GM12878 (cell line): ENCODE data around the gene NPR3. TPM values are rescaled to one million over a fixed set of nuclear protein-coding genes. Genes with fewer than 3 reads are reported as not detected.

Source experiments
- ATAC-seq: fragments of 200-7000 bp; cut with Tn5 transposase; 3 replicates; pipeline ENCODE4 v1.9.1; 2020; ENCODE audit warnings: mild to moderate bottlenecking, moderate library complexity
- BruUV-seq: library from RNA; stranded (reverse); fragments of 400-500 nt; replicated peaks from 2 replicates; lab custom pipeline; 2021; lab: Mats Ljungman, UMichigan
- CTCF ChIA-PET: fragments of 300-600 bp; sonication (Branson Sonifier 250); formaldehyde crosslinking; extraction: SDS; loops from one replicate; lab custom pipeline; 2021; ENCODE audit warnings: inconsistent platforms; lab: Yijun Ruan, JAX
- POLR2A ChIA-PET: fragments of 350-600 bp; formaldehyde crosslinking; extraction: SDS; loops from one replicate; lab custom pipeline; 2021; ENCODE audit warnings: inconsistent platforms; lab: Charles Lee
- RAD21 ChIA-PET: fragments of 300-600 bp; sonication (Branson Sonifier 250); formaldehyde crosslinking; loops from one replicate; lab custom pipeline; 2023; ENCODE audit warnings: antibody characterized with exemption; ENCODE audit not compliant: unreplicated experiment; lab: Charles Lee
- SMC1A ChIA-PET: fragments of 300-600 bp; sonication (Branson Sonifier 250); formaldehyde crosslinking; loops from one replicate; lab custom pipeline; 2023; ENCODE audit not compliant: unreplicated experiment, uncharacterized antibody; lab: Charles Lee
- DNase-seq: peaks from one replicate; pipeline ENCODE4 v3.0.0-alpha.2; 2011; ENCODE audit warnings: low read depth, low spot score
- FAIRE-seq: peaks from 3 replicates; lab custom pipeline; 2011; peaks lifted over from hg19 to GRCh38; lab: Jason Lieb, UNC
- H2AFZ ChIP-seq: 2 replicates; pipeline ENCODE4 v1.6.0; 2011; ENCODE audit warnings: low read depth, low read length, control low read depth; ENCODE audit not compliant: control insufficient read depth
- H3K27ac ChIP-seq: 2 replicates; pipeline ENCODE4 v1.5.1; 2011; ENCODE audit warnings: control low read depth; ENCODE audit not compliant: control insufficient read depth, insufficient read depth
- H3K27me3 ChIP-seq, 2 experiments: replicated peaks in 1 of 2; 2 replicates each; pipeline versions ENCODE4 v1.6.0 to v1.6.1; 2011; ENCODE audit warnings: low read length in 1 of 2; ENCODE audit not compliant: control insufficient read depth in 2 of 2, insufficient read depth in 2 of 2
- H3K36me3 ChIP-seq, 2 experiments: 2 replicates each; pipeline ENCODE4 v1.5.1; 2011; ENCODE audit warnings: low read length in 1 of 2; ENCODE audit not compliant: control insufficient read depth in 2 of 2, insufficient read depth in 2 of 2
- H3K4me1 ChIP-seq: 2 replicates; pipeline ENCODE4 v1.6.1; 2011; ENCODE audit warnings: mild to moderate bottlenecking, low read length, moderate library complexity, mixed read lengths; ENCODE audit not compliant: control insufficient read depth, insufficient read depth
- H3K4me2 ChIP-seq: 2 replicates; pipeline ENCODE4 v1.6.0; 2011; ENCODE audit warnings: control low read depth; ENCODE audit not compliant: control insufficient read depth, insufficient read depth
- H3K4me3 ChIP-seq: fragments of 200-600 bp; sonication (generic); 2 replicates; pipeline ENCODE4 v1.5.1; 2016
- H3K79me2 ChIP-seq: 2 replicates; pipeline ENCODE4 v1.6.0; 2011; ENCODE audit warnings: low read length; ENCODE audit not compliant: control insufficient read depth, insufficient read depth
- H3K9ac ChIP-seq: 2 replicates; pipeline ENCODE4 v1.8.0; 2011; ENCODE audit warnings: low read length, control low read depth, mixed read lengths; ENCODE audit not compliant: control insufficient read depth, insufficient read depth
- H3K9me3 ChIP-seq: replicated peaks from 3 replicates; pipeline ENCODE4 v1.5.1; 2011; ENCODE audit warnings: mild to moderate bottlenecking, low read length; ENCODE audit not compliant: control insufficient read depth, insufficient read depth
- H4K20me1 ChIP-seq: 2 replicates; pipeline ENCODE4 v1.6.0; 2011; ENCODE audit not compliant: control insufficient read depth, insufficient read depth
- BACH1 ChIP-seq: fragments of 450-650 bp; IDR thresholded peaks from 2 replicates; pipeline ENCODE4 v1.6.1; 2017; ENCODE audit warnings: mild to moderate bottlenecking, borderline replicate concordance
- CBX5 ChIP-seq: sonication (generic); IDR thresholded peaks from 2 replicates; pipeline ENCODE4 v1.6.1; 2016; ENCODE audit warnings: low read depth, moderate library complexity, mild to moderate bottlenecking, inconsistent platforms
- HDGF ChIP-seq: fragments of 450-650 bp; IDR thresholded peaks from 2 replicates; pipeline ENCODE4 v1.6.1; 2016; ENCODE audit warnings: antibody characterized with exemption
- MEF2B ChIP-seq: fragments of 450-650 bp; IDR thresholded peaks from 2 replicates; pipeline ENCODE4 v1.6.1; 2018; ENCODE audit warnings: mild to moderate bottlenecking, moderate library complexity; ENCODE audit not compliant: partially characterized antibody, poor library complexity, severe bottlenecking
- PAX8 ChIP-seq: fragments of 450-650 bp; IDR thresholded peaks from 2 replicates; pipeline ENCODE4 v1.6.1; 2017; ENCODE audit warnings: mild to moderate bottlenecking, moderate library complexity
- PML ChIP-seq: IDR thresholded peaks from 2 replicates; pipeline ENCODE4 v1.6.1; 2012; ENCODE audit warnings: low read length, inconsistent platforms
- PRDM15 ChIP-seq: fragments of 450-650 bp; formaldehyde crosslinking; IDR thresholded peaks from 2 replicates; pipeline ENCODE4 v1.4.0; 2020; ENCODE audit warnings: mild to moderate bottlenecking, moderate library complexity
- RAD51 ChIP-seq: fragments of 450-650 bp; IDR thresholded peaks from 2 replicates; pipeline ENCODE4 v1.6.1; 2016; ENCODE audit warnings: moderate library complexity, mild to moderate bottlenecking, inconsistent platforms
- SIN3A ChIP-seq: IDR thresholded peaks from 2 replicates; pipeline ENCODE4 v1.6.1; 2012; ENCODE audit warnings: low read depth, low read length, improper control_type of control experiment
- SMAD5 ChIP-seq: IDR thresholded peaks from 2 replicates; pipeline ENCODE4 v1.6.1; 2016; ENCODE audit warnings: antibody characterized with exemption, low read depth
- SMARCA5 ChIP-seq: fragments of 450-650 bp; IDR thresholded peaks from 2 replicates; pipeline ENCODE4 v1.6.1; 2017; ENCODE audit warnings: mild to moderate bottlenecking
- USF2 ChIP-seq: IDR thresholded peaks from 2 replicates; pipeline ENCODE4 v1.6.1; 2011; ENCODE audit warnings: low read depth, low read length, improper control_type of control experiment, borderline replicate concordance
- ZNF24 ChIP-seq: fragments of 450-650 bp; IDR thresholded peaks from 2 replicates; pipeline ENCODE4 v1.6.1; 2017; ENCODE audit warnings: antibody characterized with exemption, mild to moderate bottlenecking
- ZNF622 ChIP-seq: fragments of 450-650 bp; IDR thresholded peaks from 2 replicates; pipeline ENCODE4 v1.6.1; 2017; ENCODE audit warnings: mild to moderate bottlenecking, inconsistent platforms
- WGBS: methylation state at CpG from one replicate; pipeline ENCODE4 v1.1.6; 2016; ENCODE audit warnings: low lambda C conversion rate; ENCODE audit not compliant: insufficient replicate concordance, insufficient coverage; ENCODE audit errors: missing lambda C conversion rate; 5-methylcytosine and 5-hydroxymethylcytosine counted together
- in situ Hi-C: fragments of 300-500 bp; cut with MboI; formaldehyde crosslinking; loops from 9 replicates; pipeline ENCODE4 v1.14.3; 2018; ENCODE audit warnings: mixed read lengths
- intact Hi-C: fragments of 100-400 bp; cut with micrococcal nuclease; formaldehyde crosslinking; loops from one replicate; pipeline ENCODE4 v1.14.2; 2022; ENCODE audit not compliant: unreplicated experiment
- polyA plus RNA-seq, 11 experiments: library from polyadenylated mRNA; depleted of rRNA in 4 of 11; unstranded in 6 of 11; stranded (reverse) in 5 of 11; fragments of >200 nt; fragmentation: Nextera tagmentation in 4 of 11; fragmentation: Illumina TruSeq in 1 of 11; extraction: Ambion mirVana in 4 of 11; extraction: Trizol in 1 of 11; gene quantifications; 1 replicate in 1 of 11; 2 replicates in 10 of 11; pipeline versions ENCODE4 v1.2.1 to v1.2.3, GENCODE V29; 2011 to 2016; ENCODE audit warnings: inconsistent platforms in 2 of 11, missing spikeins in 2 of 11, low read depth in 1 of 11
- total RNA-seq, 4 experiments: library from RNA; depleted of rRNA in 3 of 4; stranded (reverse); fragments of >200 nt in 3 of 4; fragmentation: Illumina TruSeq in 1 of 4; extraction: Trizol in 1 of 4; gene quantifications; 2 replicates each; pipeline versions ENCODE4 v1.2.1 to v1.2.3, GENCODE V29; 2013 to 2021
- TF ChIP-seq, protein P1 (sequence below): fragments of 450-650 bp; conservative IDR thresholded peaks from 2 replicates; pipeline ENCODE4 v1.6.1; 2017; ENCODE audit warnings: mild to moderate bottlenecking, moderate library complexity
- TF ChIP-seq, protein P2 (sequence below): fragments of 450-650 bp; IDR thresholded peaks from 2 replicates; pipeline ENCODE4 v1.6.1; 2017; ENCODE audit warnings: mild to moderate bottlenecking, moderate library complexity

The NPR3 gene
- total and polyA plus RNA-seq, 10 of the 15 experiments (the other 5 are each of a cell fraction or from before 2014, with no cell fraction given) = 0.01 to 0.37 (median 0.14) TPM; not detected in 7

GRCh38 chr5:32834251-32834650, 123.1 kb downstream of the NPR3 start:
- CTCF ChIA-PET = no interaction called here
- TF ChIP-seq HDGF (no peak), PML (no peak), MEF2B (no peak), PRDM15 (no peak), CBX5 (no peak), SIN3A (no peak), ZNF24 (no peak), ZNF622 (no peak), SMARCA5 (no peak), RAD51 (no peak), USF2 (no peak), PAX8 (no peak), BACH1 (no peak), SMAD5 (no peak)
- TF ChIP-seq, protein P1, sequence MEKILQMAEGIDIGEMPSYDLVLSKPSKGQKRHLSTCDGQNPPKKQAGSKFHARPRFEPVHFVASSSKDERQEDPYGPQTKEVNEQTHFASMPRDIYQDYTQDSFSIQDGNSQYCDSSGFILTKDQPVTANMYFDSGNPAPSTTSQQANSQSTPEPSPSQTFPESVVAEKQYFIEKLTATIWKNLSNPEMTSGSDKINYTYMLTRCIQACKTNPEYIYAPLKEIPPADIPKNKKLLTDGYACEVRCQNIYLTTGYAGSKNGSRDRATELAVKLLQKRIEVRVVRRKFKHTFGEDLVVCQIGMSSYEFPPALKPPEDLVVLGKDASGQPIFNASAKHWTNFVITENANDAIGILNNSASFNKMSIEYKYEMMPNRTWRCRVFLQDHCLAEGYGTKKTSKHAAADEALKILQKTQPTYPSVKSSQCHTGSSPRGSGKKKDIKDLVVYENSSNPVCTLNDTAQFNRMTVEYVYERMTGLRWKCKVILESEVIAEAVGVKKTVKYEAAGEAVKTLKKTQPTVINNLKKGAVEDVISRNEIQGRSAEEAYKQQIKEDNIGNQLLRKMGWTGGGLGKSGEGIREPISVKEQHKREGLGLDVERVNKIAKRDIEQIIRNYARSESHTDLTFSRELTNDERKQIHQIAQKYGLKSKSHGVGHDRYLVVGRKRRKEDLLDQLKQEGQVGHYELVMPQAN = no peak
- TF ChIP-seq, protein P2, sequence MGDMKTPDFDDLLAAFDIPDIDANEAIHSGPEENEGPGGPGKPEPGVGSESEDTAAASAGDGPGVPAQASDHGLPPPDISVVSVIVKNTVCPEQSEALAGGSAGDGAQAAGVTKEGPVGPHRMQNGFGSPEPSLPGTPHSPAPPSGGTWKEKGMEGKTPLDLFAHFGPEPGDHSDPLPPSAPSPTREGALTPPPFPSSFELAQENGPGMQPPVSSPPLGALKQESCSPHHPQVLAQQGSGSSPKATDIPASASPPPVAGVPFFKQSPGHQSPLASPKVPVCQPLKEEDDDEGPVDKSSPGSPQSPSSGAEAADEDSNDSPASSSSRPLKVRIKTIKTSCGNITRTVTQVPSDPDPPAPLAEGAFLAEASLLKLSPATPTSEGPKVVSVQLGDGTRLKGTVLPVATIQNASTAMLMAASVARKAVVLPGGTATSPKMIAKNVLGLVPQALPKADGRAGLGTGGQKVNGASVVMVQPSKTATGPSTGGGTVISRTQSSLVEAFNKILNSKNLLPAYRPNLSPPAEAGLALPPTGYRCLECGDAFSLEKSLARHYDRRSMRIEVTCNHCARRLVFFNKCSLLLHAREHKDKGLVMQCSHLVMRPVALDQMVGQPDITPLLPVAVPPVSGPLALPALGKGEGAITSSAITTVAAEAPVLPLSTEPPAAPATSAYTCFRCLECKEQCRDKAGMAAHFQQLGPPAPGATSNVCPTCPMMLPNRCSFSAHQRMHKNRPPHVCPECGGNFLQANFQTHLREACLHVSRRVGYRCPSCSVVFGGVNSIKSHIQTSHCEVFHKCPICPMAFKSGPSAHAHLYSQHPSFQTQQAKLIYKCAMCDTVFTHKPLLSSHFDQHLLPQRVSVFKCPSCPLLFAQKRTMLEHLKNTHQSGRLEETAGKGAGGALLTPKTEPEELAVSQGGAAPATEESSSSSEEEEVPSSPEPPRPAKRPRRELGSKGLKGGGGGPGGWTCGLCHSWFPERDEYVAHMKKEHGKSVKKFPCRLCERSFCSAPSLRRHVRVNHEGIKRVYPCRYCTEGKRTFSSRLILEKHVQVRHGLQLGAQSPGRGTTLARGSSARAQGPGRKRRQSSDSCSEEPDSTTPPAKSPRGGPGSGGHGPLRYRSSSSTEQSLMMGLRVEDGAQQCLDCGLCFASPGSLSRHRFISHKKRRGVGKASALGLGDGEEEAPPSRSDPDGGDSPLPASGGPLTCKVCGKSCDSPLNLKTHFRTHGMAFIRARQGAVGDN = no peak

More at GRCh38 chr5:32834251-32834650, 123.1 kb downstream of the NPR3 start:
- POLR2A ChIA-PET = no interaction called here
- Histone ChIP-seq H3K27me3 (no peaks in the 10 kb centered on the region), H3K79me2 (no peaks in the 10 kb centered on the region), H3K4me2 (no peak overlapping the region), H2AFZ (no peak overlapping the region), H3K4me3 (no peak overlapping the region), H3K27ac (no peak overlapping the region), H3K9me3 (no peaks in the 10 kb centered on the region), H3K9ac (no peak overlapping the region), H3K4me1 (no peaks in the 10 kb centered on the region), H4K20me1 (no peaks in the 10 kb centered on the region), H3K36me3 (no peaks in the 10 kb centered on the region)
- in situ Hi-C loops = no loop called here
- no TSS peak for BruUV-seq
- intact Hi-C loops = no loop called here
- no peak for DNase-seq
- ATAC-seq = no peak
- no peak for FAIRE-seq
- RAD21 ChIA-PET = no interaction called here
- WGBS = 16% methylated on average over 3 of the region's 3 CpGs
- SMC1A ChIA-PET = no interaction called here
